GM19025 (cell line): Measurements from ENCODE around the gene LRBA.

Experiments used
- ATAC-seq: cut with Tn5 transposase; IDR thresholded peaks from one replicate; pipeline ENCODE4 v1.9.1; 2021; ENCODE audit warnings: mild to moderate bottlenecking, low read depth, moderate library complexity; ENCODE audit not compliant: unreplicated experiment

LRBA gene

GRCh38 chr4:150355418-150355817 lies 659.7 kb downstream of the LRBA start:
- ATAC-seq, result no peak

GRCh38 chr4:150354214-150354796 lies 660.8 kb downstream of the LRBA start:
- no peak for ATAC-seq

- ATAC-seq, result no peak
Observed at GRCh38 chr4:150348079-150348478, 667.0 kb downstream of the LRBA start.

- ATAC-seq, result no peak
Observed at GRCh38 chr4:150345207-150345744, 669.8 kb downstream of the LRBA start.

- ATAC-seq, result no peak
Observed at GRCh38 chr4:150343796-150344195, 671.3 kb downstream of the LRBA start.

GRCh38 chr4:150342945-150343344 lies 672.1 kb downstream of the LRBA start:
- no peak for ATAC-seq

- no peak for ATAC-seq
Observed at GRCh38 chr4:150337734-150338133, 677.4 kb downstream of the LRBA start.

- ATAC-seq, result no peak
Observed at GRCh38 chr4:150336676-150337412, 678.2 kb downstream of the LRBA start.

GRCh38 chr4:150332961-150333360 lies 682.1 kb downstream of the LRBA start:
- ATAC-seq, result no peak

GRCh38 chr4:150332086-150332485 lies 683.0 kb downstream of the LRBA start:
- ATAC-seq, result no peak

- no peak for ATAC-seq
Observed at GRCh38 chr4:150329373-150329772, 685.7 kb downstream of the LRBA start.

GRCh38 chr4:150328496-150328895 lies 686.6 kb downstream of the LRBA start:
- no peak for ATAC-seq

GRCh38 chr4:150327262-150327780 lies 687.8 kb downstream of the LRBA start:
- ATAC-seq, result no peak

GRCh38 chr4:150325872-150326271 lies 689.2 kb downstream of the LRBA start:
- ATAC-seq, result peak; percentile 77

- no peak for ATAC-seq
Observed at GRCh38 chr4:150323406-150324325, 691.4 kb downstream of the LRBA start.

GRCh38 chr4:150322646-150323045 lies 692.4 kb downstream of the LRBA start:
- ATAC-seq, result no peak

- no peak for ATAC-seq
Observed at GRCh38 chr4:150321113-150321512, 694.0 kb downstream of the LRBA start.

GRCh38 chr4:150318971-150319370 lies 696.1 kb downstream of the LRBA start:
- no peak for ATAC-seq

- no peak for ATAC-seq
Observed at GRCh38 chr4:150318527-150318926, 696.6 kb downstream of the LRBA start.

GRCh38 chr4:150316332-150317205 lies 698.5 kb downstream of the LRBA start:
- ATAC-seq, result no peak
